ENCODE measurements around the gene ZFP57. TPM values are rescaled to one million over a fixed set of nuclear protein-coding genes. Genes with fewer than 3 reads are reported as not detected.
A peak's percentile ranks its signal among the peaks of the same experiment; 100 is the strongest.

The ZFP57 gene
- not detected in 2 replicates for total RNA-seq (2014; rRNA removed)
- not detected for polyA plus RNA-seq (2012)

- DNase-seq (ENCODE audit: low read depth): no peak
Observed at GRCh38 chr6:29680904-29681303, at the start of gene ZFP57. Gene ZFP57 (minus strand): TSS chr6:29681152. CDS start chr6:29677003, 4,149 bp downstream.

GRCh38 chr6:29730575-29731126, 49.7 kb upstream of the ZFP57 start:
- DNase-seq (ENCODE audit: low read depth): no peak

GRCh38 chr6:29729774-29730328, 48.9 kb upstream of the ZFP57 start:
- DNase-seq (ENCODE audit: low read depth): no peak

- DNase-seq (ENCODE audit: low read depth): no peak
Observed at GRCh38 chr6:29728875-29729270, 47.9 kb upstream of the ZFP57 start.

GRCh38 chr6:29728173-29728874, 47.4 kb upstream of the ZFP57 start:
- DNase-seq (ENCODE audit: low read depth): no peak

GRCh38 chr6:29727637-29728036, 46.7 kb upstream of the ZFP57 start:
- no peak for DNase-seq (ENCODE audit: low read depth)

- no peak for DNase-seq (ENCODE audit: low read depth)
Observed at GRCh38 chr6:29726571-29727194, 45.7 kb upstream of the ZFP57 start.

GRCh38 chr6:29726001-29726400, 45.0 kb upstream of the ZFP57 start:
- no peak for DNase-seq (ENCODE audit: low read depth)

GRCh38 chr6:29724937-29725869, 44.3 kb upstream of the ZFP57 start:
- DNase-seq (ENCODE audit: low read depth): no peak

- DNase-seq (ENCODE audit: low read depth): no peak
Observed at GRCh38 chr6:29723666-29724588, 43.0 kb upstream of the ZFP57 start.

GRCh38 chr6:29723262-29723665, 42.3 kb upstream of the ZFP57 start, which contains the start of gene HLA-F:
Gene HLA-F (plus strand): TSS chr6:29723434. CDS start chr6:29723464, 30 bp downstream.
- peak; percentile 66 for DNase-seq (ENCODE audit: low read depth)

- DNase-seq (ENCODE audit: low read depth): no peak
Observed at GRCh38 chr6:29720863-29721262, 39.9 kb upstream of the ZFP57 start.

GRCh38 chr6:29710281-29710941, 29.5 kb upstream of the ZFP57 start:
- DNase-seq (ENCODE audit: low read depth): no peak

GRCh38 chr6:29709188-29709587, 28.2 kb upstream of the ZFP57 start:
- no peak for DNase-seq (ENCODE audit: low read depth)

- peak; percentile 2 for DNase-seq (ENCODE audit: low read depth)
Observed at GRCh38 chr6:29708432-29709179, 27.7 kb upstream of the ZFP57 start.

- DNase-seq (ENCODE audit: low read depth): peak; percentile 46
Observed at GRCh38 chr6:29705389-29706231, 24.7 kb upstream of the ZFP57 start.

GRCh38 chr6:29702519-29703103, 21.7 kb upstream of the ZFP57 start:
- DNase-seq (ENCODE audit: low read depth): peak; percentile 1

Measured in LHCN-M2 (cell line).